Smooth muscle cell (in vitro differentiated cells): Measurements from ENCODE around the gene RBM47. TPM values are rescaled to one million over a fixed set of nuclear protein-coding genes. Genes with fewer than 3 reads are reported as not detected.

Experiments used
- DNase-seq: peaks from one replicate; lab custom pipeline; 2025; ENCODE audit not compliant: unreplicated experiment; lab: John Stamatoyannopoulos, UW
- H2AFZ ChIP-seq: fragments of 200-600 bp; sonication (generic); 2 replicates; pipeline ENCODE4 v1.6.0; 2016; ENCODE audit warnings: antibody characterized with exemption, low read depth, mild to moderate bottlenecking
- H3F3A ChIP-seq: fragments of 200-600 bp; sonication (generic); 2 replicates; pipeline ENCODE4 v1.6.0; 2017; ENCODE audit warnings: antibody characterized with exemption, low read depth
- H3K27ac ChIP-seq: fragments of 200-600 bp; sonication (generic); 2 replicates; pipeline ENCODE4 v1.5.1; 2016; ENCODE audit warnings: low read depth, mild to moderate bottlenecking
- H3K27me3 ChIP-seq: fragments of 200-600 bp; sonication (generic); 2 replicates; pipeline ENCODE4 v1.6.1; 2016; ENCODE audit warnings: low read depth, mild to moderate bottlenecking
- H3K36me3 ChIP-seq: fragments of 200-600 bp; sonication (generic); 2 replicates; pipeline ENCODE4 v1.5.1; 2016; ENCODE audit warnings: low read depth
- H3K4me1 ChIP-seq: fragments of 200-600 bp; sonication (generic); 2 replicates; pipeline ENCODE4 v1.5.1; 2016; ENCODE audit warnings: low read depth
- H3K4me2 ChIP-seq: fragments of 200-600 bp; sonication (generic); 2 replicates; pipeline ENCODE4 v1.6.0; 2016; ENCODE audit warnings: mild to moderate bottlenecking
- H3K4me3 ChIP-seq: fragments of 200-600 bp; sonication (generic); 2 replicates; pipeline ENCODE4 v1.5.1; 2016; ENCODE audit warnings: mild to moderate bottlenecking
- H3K79me2 ChIP-seq: fragments of 200-600 bp; sonication (generic); 2 replicates; pipeline ENCODE4 v1.6.0; 2016; ENCODE audit warnings: low read depth, mild to moderate bottlenecking
- H3K9ac ChIP-seq: fragments of 200-600 bp; sonication (generic); 2 replicates; pipeline ENCODE4 v1.6.0; 2016; ENCODE audit warnings: low read depth
- H3K9me3 ChIP-seq: fragments of 200-600 bp; sonication (generic); replicated peaks from 2 replicates; pipeline ENCODE4 v1.5.1; 2016; ENCODE audit warnings: low read depth
- H4K20me1 ChIP-seq: fragments of 200-600 bp; sonication (generic); 2 replicates; pipeline ENCODE4 v1.6.0; 2016; ENCODE audit warnings: low read depth
- CTCF ChIP-seq: fragments of 200-600 bp; sonication (generic); IDR thresholded peaks from 2 replicates; pipeline ENCODE4 v1.5.1; 2017; ENCODE audit warnings: borderline replicate concordance, mild to moderate bottlenecking, antibody characterized with exemption; ENCODE audit not compliant: insufficient read depth, poor library complexity, severe bottlenecking
- WGBS: methylation state at CpG from one replicate; pipeline ENCODE4 v1.1.7; 2016; ENCODE audit warnings: low lambda C conversion rate; 5-methylcytosine and 5-hydroxymethylcytosine counted together
- polyA plus RNA-seq: library from polyadenylated mRNA; unstranded; fragments of >200 nt; fragmentation: Nextera tagmentation; extraction: Ambion mirVana; gene quantifications from 2 replicates; pipeline ENCODE4 v1.2.1, GENCODE V29; 2016
- total RNA-seq: library from RNA; depleted of rRNA; stranded (reverse); fragments of >200 nt; gene quantifications from 2 replicates; pipeline ENCODE4 v1.2.3, GENCODE V29; 2014

RBM47 gene
- total and polyA plus RNA-seq, 2 experiments from 2014 or later = 3.4 to 5.5 TPM

- no peaks in the 10 kb centered on the region for H3K36me3 ChIP-seq
- H4K20me1 ChIP-seq = no peaks in the 10 kb centered on the region
- H3K9ac ChIP-seq = peak overlapping the region; percentile 86
- peaks cover 21% of the 10 kb centered on the region for H3K4me1 ChIP-seq
- no peaks in the 10 kb centered on the region for H3K79me2 ChIP-seq
- H3K4me2 ChIP-seq = peak overlapping the region; percentile 77
- no peaks in the 10 kb centered on the region for H3K9me3 ChIP-seq
- H3F3A ChIP-seq = peaks cover 25% of the 10 kb centered on the region
- DNase-seq = peak; percentile 7
- no peak for TF ChIP-seq CTCF
- H3K27me3 ChIP-seq = no peaks in the 10 kb centered on the region
- peak overlapping the region; percentile 81 for H2AFZ ChIP-seq
- H3K4me3 ChIP-seq = peak overlapping the region; percentile 10
- WGBS = 6% methylated on average over 15 of the region's 15 CpGs
- H3K27ac ChIP-seq = peak overlapping the region; percentile 97
Observed at GRCh38 chr4:40672528-40673522, 43.2 kb upstream of the RBM47 start.

- WGBS = 95% methylated on average over 8 of the region's 8 CpGs
- Histone ChIP-seq H3K36me3 (no peaks in the 10 kb centered on the region), H3K4me3 (no peak overlapping the region), H3K9ac (no peak overlapping the region), H4K20me1 (no peaks in the 10 kb centered on the region), H3F3A (peaks cover 25% of the 10 kb centered on the region), H3K27ac (no peak overlapping the region), H3K4me2 (no peak overlapping the region), H3K79me2 (no peaks in the 10 kb centered on the region), H3K27me3 (no peaks in the 10 kb centered on the region), H3K9me3 (no peaks in the 10 kb centered on the region), H3K4me1 (peaks cover 21% of the 10 kb centered on the region), H2AFZ (no peak overlapping the region)
- no peak for TF ChIP-seq CTCF
- DNase-seq = no peak
Observed at GRCh38 chr4:40669504-40669903, 39.8 kb upstream of the RBM47 start.

GRCh38 chr4:40665842-40666241, 36.2 kb upstream of the RBM47 start:
- TF ChIP-seq CTCF = no peak
- H3K4me1 ChIP-seq = no peaks in the 10 kb centered on the region

More at GRCh38 chr4:40665842-40666241, 36.2 kb upstream of the RBM47 start:
- H3K9me3 ChIP-seq = no peaks in the 10 kb centered on the region
- H3K36me3 ChIP-seq = no peaks in the 10 kb centered on the region
- H3K79me2 ChIP-seq = no peaks in the 10 kb centered on the region
- no peaks in the 10 kb centered on the region for H4K20me1 ChIP-seq
- DNase-seq = no peak
- no peak overlapping the region for H3K4me2 ChIP-seq
- no peak overlapping the region for H3K9ac ChIP-seq
- no peak overlapping the region for H3K27ac ChIP-seq
- H2AFZ ChIP-seq = no peak overlapping the region
- peaks cover 22% of the 10 kb centered on the region for H3F3A ChIP-seq
- H3K4me3 ChIP-seq = no peak overlapping the region
- H3K27me3 ChIP-seq = no peaks in the 10 kb centered on the region
